HepG2 (cell line): ENCODE measurements around the gene MYO5A. TPM values are rescaled to one million over a fixed set of nuclear protein-coding genes. Genes with fewer than 3 reads are reported as not detected.

ENCODE experiments used
- ATAC-seq: fragments of 200-7000 bp; cut with Tn5 transposase; 3 replicates; pipeline ENCODE4 v1.9.1; 2020; ENCODE audit warnings: mild to moderate bottlenecking, moderate library complexity
- BruUV-seq: library from RNA; stranded (reverse); fragments of 400-500 nt; replicated peaks from 2 replicates; lab custom pipeline; 2021; lab: Mats Ljungman, UMichigan
- CTCF ChIA-PET: fragments of 300-600 bp; formaldehyde crosslinking; extraction: SDS; loops from one replicate; lab custom pipeline; 2021; ENCODE audit warnings: low total read pairs, inconsistent platforms, low intra/inter-chr PET ratio; lab: Yijun Ruan, JAX
- POLR2A ChIA-PET: fragments of 350-600 bp; sonication (Branson Sonifier 250); formaldehyde crosslinking; loops from one replicate; lab custom pipeline; 2020; ENCODE audit warnings: antibody characterized with exemption, inconsistent platforms; lab: Yijun Ruan, JAX
- DNase-seq: peaks from one replicate; pipeline ENCODE4 v3.0.0-alpha.2; 2015; ENCODE audit warnings: low spot score
- FAIRE-seq: peaks from 3 replicates; lab custom pipeline; 2011; peaks lifted over from hg19 to GRCh38; lab: Jason Lieb, UNC
- H2AFZ ChIP-seq: one replicate; pipeline ENCODE4 v1.6.1; 2011; ENCODE audit warnings: low read length, inconsistent platforms
- H3K27ac ChIP-seq: fragments of 300-600 bp; 3 replicates; pipeline ENCODE4 v1.8.0; 2011; ENCODE audit warnings: mixed run types, mild to moderate bottlenecking, mixed read lengths, low read length, inconsistent platforms; ENCODE audit not compliant: insufficient read depth; ENCODE audit errors: extremely low read length
- H3K27me3 ChIP-seq, 2 experiments: fragments of 200-600 bp in 1 of 2; 2 replicates in 1 of 2; 3 replicates in 1 of 2; pipeline versions ENCODE4 v1.6.0 to v1.8.0; 2011; ENCODE audit warnings: low read length in 2 of 2, mild to moderate bottlenecking in 2 of 2, moderate library complexity in 2 of 2, inconsistent platforms in 1 of 2; ENCODE audit not compliant: insufficient read depth in 2 of 2, control insufficient read depth in 1 of 2
- H3K36me3 ChIP-seq, 2 experiments: fragments of 200-600 bp in 1 of 2; replicated peaks in 1 of 2; 2 replicates in 1 of 2; 3 replicates in 1 of 2; pipeline versions ENCODE4 v1.5.1 to v1.8.0; 2011; ENCODE audit warnings: low read length in 2 of 2, inconsistent platforms in 1 of 2; ENCODE audit not compliant: insufficient read depth in 2 of 2, control insufficient read depth in 1 of 2
- H3K4me1 ChIP-seq: 2 replicates; pipeline ENCODE4 v1.5.1; 2012; ENCODE audit warnings: low read length, inconsistent platforms; ENCODE audit not compliant: insufficient read depth
- H3K4me2 ChIP-seq: 2 replicates; pipeline ENCODE4 v1.6.0; 2011; ENCODE audit warnings: low read depth, low read length, inconsistent platforms
- H3K4me3 ChIP-seq, 3 experiments: fragments of 200-600 bp in 1 of 3; sonication (generic), shearing (Covaris generic) in 1 of 3; replicated peaks in 1 of 3; 2 replicates each; pipeline ENCODE4 v1.5.1; 2011 to 2016; ENCODE audit warnings: low read length in 3 of 3, inconsistent platforms in 2 of 3, low read depth in 2 of 3, mild to moderate bottlenecking in 2 of 3, control low read depth in 1 of 3, mixed read lengths in 1 of 3; ENCODE audit not compliant: insufficient read depth in 1 of 3
- H3K79me2 ChIP-seq: one replicate; pipeline ENCODE4 v1.6.1; 2011; ENCODE audit warnings: low read length, inconsistent platforms; ENCODE audit not compliant: insufficient read depth
- H3K9ac ChIP-seq: 2 replicates; pipeline ENCODE4 v1.6.0; 2011; ENCODE audit warnings: mild to moderate bottlenecking, low read depth, low read length, inconsistent platforms; ENCODE audit not compliant: insufficient read depth
- H3K9me3 ChIP-seq: 2 replicates; pipeline ENCODE4 v1.5.1; 2012; ENCODE audit warnings: mild to moderate bottlenecking, low read length
- H4K20me1 ChIP-seq: 2 replicates; pipeline ENCODE4 v1.6.0; 2011; ENCODE audit warnings: inconsistent platforms, mild to moderate bottlenecking, low read length, moderate library complexity; ENCODE audit not compliant: insufficient read depth
- ATF5 ChIP-seq: sonication (generic); formaldehyde crosslinking; IDR thresholded peaks from 2 replicates; pipeline ENCODE4 v1.4.0; 2020; ENCODE audit warnings: mild to moderate bottlenecking, low read depth, missing genetic modification reagents
- BRF2 ChIP-seq: sonication (generic); formaldehyde crosslinking; IDR thresholded peaks from 2 replicates; pipeline ENCODE4 v1.8.1; 2022; ENCODE audit warnings: mild to moderate bottlenecking, missing genetic modification reagents
- CCDC6 ChIP-seq: sonication (generic); formaldehyde crosslinking; IDR thresholded peaks from 2 replicates; pipeline ENCODE4 v1.8.1; 2022; ENCODE audit warnings: mild to moderate bottlenecking, missing genetic modification reagents, moderate library complexity
- GPBP1L1 ChIP-seq: sonication (generic); formaldehyde crosslinking; IDR thresholded peaks from 2 replicates; pipeline ENCODE4 v1.5.0; 2020; ENCODE audit warnings: mild to moderate bottlenecking, missing genetic modification reagents
- NCOA5 ChIP-seq: sonication (generic); formaldehyde crosslinking; IDR thresholded peaks from 2 replicates; pipeline ENCODE4 v1.4.0; 2020; ENCODE audit warnings: missing genetic modification reagents
- SCMH1 ChIP-seq: sonication (generic); formaldehyde crosslinking; IDR thresholded peaks from 2 replicates; pipeline ENCODE4 v1.9.0; 2021; ENCODE audit warnings: missing genetic modification reagents, mild to moderate bottlenecking, borderline replicate concordance
- ZNF263 ChIP-seq: sonication (generic); formaldehyde crosslinking; IDR thresholded peaks from 2 replicates; pipeline ENCODE4 v1.4.0; 2020; ENCODE audit warnings: missing genetic modification reagents
- ZNF407 ChIP-seq: sonication (generic); formaldehyde crosslinking; IDR thresholded peaks from one replicate; pipeline ENCODE4 v1.5.1; 2020; ENCODE audit warnings: mild to moderate bottlenecking, missing genetic modification reagents; ENCODE audit errors: not compliant biosample characterization
- ZNF639 ChIP-seq: conservative IDR thresholded peaks from 2 replicates; pipeline ENCODE4 v1.6.1; 2018; ENCODE audit warnings: missing genetic modification reagents
- ZNF784 ChIP-seq: sonication (generic); formaldehyde crosslinking; IDR thresholded peaks from 2 replicates; pipeline ENCODE4 v1.5.1; 2020; ENCODE audit warnings: missing genetic modification reagents, mild to moderate bottlenecking, borderline replicate concordance
- WGBS: methylation state at CpG from one replicate; pipeline ENCODE4 v1.1.6; 2017; ENCODE audit warnings: low lambda C conversion rate; 5-methylcytosine and 5-hydroxymethylcytosine counted together
- in situ Hi-C: cut with HindIII; loops from 2 replicates; pipeline ENCODE4 v1.10.0; 2017; ENCODE audit warnings: low pct_unique_long_range_greater_than_20kb; ENCODE audit not compliant: extremely low pct_ligation_motif_present
- intact Hi-C: fragments of 100-400 bp; cut with micrococcal nuclease; formaldehyde crosslinking; loops from one replicate; pipeline ENCODE4 v1.10.0; 2022; ENCODE audit not compliant: unreplicated experiment
- polyA plus RNA-seq, 8 experiments: library from polyadenylated mRNA; depleted of rRNA in 3 of 8; stranded (reverse) in 7 of 8; unstranded in 1 of 8; fragments of >200 nt; fragmentation: Illumina TruSeq in 4 of 8; extraction: Trizol in 4 of 8; gene quantifications; 2 replicates each; pipeline versions ENCODE4 v1.2.1 to v1.2.3, GENCODE V29; 2011 to 2016; ENCODE audit warnings: low read depth in 4 of 8, missing spikeins in 1 of 8, mixed read lengths in 1 of 8; ENCODE audit not compliant: insufficient read depth in 1 of 8
- total RNA-seq, 5 experiments: library from RNA; depleted of rRNA; stranded (reverse); fragments of >200 nt; fragmentation: Illumina TruSeq; extraction: Trizol; gene quantifications; 2 replicates each; pipeline ENCODE4 v1.2.3, GENCODE V29; 2016; ENCODE audit warnings: low read depth in 1 of 5

MYO5A gene
- total and polyA plus RNA-seq, 2 of the 13 experiments (the other 11 are each of a cell fraction or from before 2014, with no cell fraction given): 2.8 to 4.8 TPM

GRCh38 chr15:52493968-52494367 is 34.7 kb downstream of the MYO5A start:
- Histone ChIP-seq H3K36me3 (no peaks in the 10 kb centered on the region), H3K4me1 (no peaks in the 10 kb centered on the region), H4K20me1 (no peaks in the 10 kb centered on the region), H3K9me3 (no peaks in the 10 kb centered on the region), H3K4me2 (no peak overlapping the region), H3K79me2 (no peaks in the 10 kb centered on the region), H3K27ac (no peak overlapping the region), H3K9ac (no peak overlapping the region), H3K4me3 (no peak overlapping the region), H3K27me3 (no peaks in the 10 kb centered on the region), H2AFZ (no peak overlapping the region)
- FAIRE-seq (no peak), DNase-seq (no peak), ATAC-seq (no peak)
- POLR2A ChIA-PET: no interaction called here
- in situ Hi-C loops (no loop called here), intact Hi-C loops (no loop called here)
- WGBS: 32% methylated on average over 3 of the region's 3 CpGs
- CTCF ChIA-PET: no interaction called here
- no TSS peak for BruUV-seq
- TF ChIP-seq ATF5 (no peak), GPBP1L1 (CRISPR knock-in tag) (no peak), BRF2 (CRISPR knock-in tag) (no peak), ZNF407 (no peak), ZNF784 (CRISPR knock-in tag) (no peak), NCOA5 (no peak), CCDC6 (CRISPR knock-in tag) (no peak), ZNF263 (CRISPR knock-in tag) (no peak), ZNF639 (CRISPR knock-in tag) (no peak), SCMH1 (CRISPR knock-in tag) (no peak)
